ENCODE results near the gene SLC16A3.
"Not testable (repeated sequence)": the region's sequence is repeated elsewhere in the genome, so short reads cannot be mapped to it uniquely, and the experiment has no call there.

Gene SLC16A3

GRCh38 chr17:82258555-82258954 is 29.7 kb downstream of the SLC16A3 start:
- no peak for DNase-seq
- Mint-ChIP-seq H3K36me3 (ENCODE audit: low read depth) (peaks cover 81% of the 10 kb centered on the region), H3K4me3 (no peak overlapping the region), H3K27me3 (ENCODE audit: low read depth, poor library complexity) (peaks cover 2% of the 10 kb centered on the region), H3K9me3 (no peaks in the 10 kb centered on the region), H3K4me1 (no peaks in the 10 kb centered on the region), H3K27ac (peak overlapping the region; percentile 13)
- TF ChIP-seq, protein P1, sequence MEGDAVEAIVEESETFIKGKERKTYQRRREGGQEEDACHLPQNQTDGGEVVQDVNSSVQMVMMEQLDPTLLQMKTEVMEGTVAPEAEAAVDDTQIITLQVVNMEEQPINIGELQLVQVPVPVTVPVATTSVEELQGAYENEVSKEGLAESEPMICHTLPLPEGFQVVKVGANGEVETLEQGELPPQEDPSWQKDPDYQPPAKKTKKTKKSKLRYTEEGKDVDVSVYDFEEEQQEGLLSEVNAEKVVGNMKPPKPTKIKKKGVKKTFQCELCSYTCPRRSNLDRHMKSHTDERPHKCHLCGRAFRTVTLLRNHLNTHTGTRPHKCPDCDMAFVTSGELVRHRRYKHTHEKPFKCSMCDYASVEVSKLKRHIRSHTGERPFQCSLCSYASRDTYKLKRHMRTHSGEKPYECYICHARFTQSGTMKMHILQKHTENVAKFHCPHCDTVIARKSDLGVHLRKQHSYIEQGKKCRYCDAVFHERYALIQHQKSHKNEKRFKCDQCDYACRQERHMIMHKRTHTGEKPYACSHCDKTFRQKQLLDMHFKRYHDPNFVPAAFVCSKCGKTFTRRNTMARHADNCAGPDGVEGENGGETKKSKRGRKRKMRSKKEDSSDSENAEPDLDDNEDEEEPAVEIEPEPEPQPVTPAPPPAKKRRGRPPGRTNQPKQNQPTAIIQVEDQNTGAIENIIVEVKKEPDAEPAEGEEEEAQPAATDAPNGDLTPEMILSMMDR (IDR thresholded peaks at IDR 0.05): no peak

- not testable (repeated sequence) for H3K4me3 Mint-ChIP-seq; H3K27me3 Mint-ChIP-seq (ENCODE audit: low read depth, poor library complexity); H3K9me3 Mint-ChIP-seq; DNase-seq; H3K4me1 Mint-ChIP-seq; H3K27ac Mint-ChIP-seq
- H3K36me3 Mint-ChIP-seq (ENCODE audit: low read depth): peaks cover 94% of the 10 kb centered on the region
Measured at GRCh38 chr17:82259972-82260961, 31.4 kb downstream of the SLC16A3 start.

DNA sequence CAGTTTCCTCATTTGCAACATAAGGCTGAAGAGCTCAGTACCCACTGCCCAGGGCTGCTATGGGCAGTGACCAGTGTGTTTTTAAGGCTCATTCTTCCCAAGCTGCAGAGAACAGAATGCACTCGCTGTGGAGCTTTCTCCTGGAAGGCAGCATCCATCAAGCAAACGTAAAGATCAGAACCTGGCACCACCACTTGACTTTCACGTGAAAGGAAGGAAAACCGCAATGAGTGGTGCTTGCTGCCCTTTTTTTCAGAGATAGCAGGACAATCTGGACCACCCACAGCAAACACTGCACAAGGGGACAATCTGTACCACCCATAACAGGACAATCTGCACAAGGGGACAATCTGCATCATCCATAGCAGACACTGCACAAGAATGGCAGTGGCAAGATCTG is 33.5 kb downstream of the SLC16A3 start:
- Mint-ChIP-seq H3K27me3 (ENCODE audit: low read depth, poor library complexity) (peaks cover 2% of the 10 kb centered on the region), H3K27ac (no peak overlapping the region), H3K4me1 (peaks cover 5% of the 10 kb centered on the region), H3K4me3 (no peak overlapping the region), H3K9me3 (no peaks in the 10 kb centered on the region), H3K36me3 (ENCODE audit: low read depth) (peaks cover 92% of the 10 kb centered on the region)
- TF ChIP-seq, protein P1 (IDR thresholded peaks at IDR 0.05): no peak
- no peak for DNase-seq

GRCh38 chr17:82263641-82264040 is 34.8 kb downstream of the SLC16A3 start:
- no peak overlapping the region for H3K4me3 Mint-ChIP-seq
- peaks cover 93% of the 10 kb centered on the region for H3K36me3 Mint-ChIP-seq (ENCODE audit: low read depth)
- H3K27me3 Mint-ChIP-seq (ENCODE audit: low read depth, poor library complexity): no peaks in the 10 kb centered on the region
- H3K27ac Mint-ChIP-seq: no peak overlapping the region
- DNase-seq: no peak
- TF ChIP-seq, protein P1 (IDR thresholded peaks at IDR 0.05): no peak
- H3K4me1 Mint-ChIP-seq: peaks cover 18% of the 10 kb centered on the region
- no peaks in the 10 kb centered on the region for H3K9me3 Mint-ChIP-seq

DNA sequence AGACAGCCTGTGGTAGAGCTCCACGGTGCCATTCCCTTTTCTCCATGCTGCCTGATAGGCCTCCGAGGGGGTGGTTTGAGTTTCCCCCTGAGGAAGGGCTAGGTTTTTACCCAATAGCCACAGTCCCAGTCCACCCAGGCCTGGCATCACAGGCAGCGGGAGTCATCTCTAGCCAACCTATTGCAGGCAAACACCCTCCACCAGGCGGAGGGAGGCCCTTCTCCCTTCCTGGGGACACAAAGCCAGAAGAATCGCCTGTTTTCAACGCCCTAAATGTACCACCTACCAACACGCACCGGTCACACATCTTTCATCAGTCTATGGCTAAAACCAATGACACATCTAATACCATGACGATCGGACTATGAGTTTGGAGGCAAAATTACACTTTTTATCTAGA is 37.3 kb downstream of the SLC16A3 start:
- H3K27me3 Mint-ChIP-seq (ENCODE audit: low read depth, poor library complexity): no peaks in the 10 kb centered on the region
- H3K36me3 Mint-ChIP-seq (ENCODE audit: low read depth): peaks cover 90% of the 10 kb centered on the region
- TF ChIP-seq, protein P1 (IDR thresholded peaks at IDR 0.05): no peak
- H3K4me3 Mint-ChIP-seq: no peak overlapping the region
- no peaks in the 10 kb centered on the region for H3K9me3 Mint-ChIP-seq
- peaks cover 43% of the 10 kb centered on the region for H3K4me1 Mint-ChIP-seq
- DNase-seq: no peak
- H3K27ac Mint-ChIP-seq: peak overlapping the region; percentile 60

GRCh38 chr17:82267575-82268379 is 38.9 kb downstream of the SLC16A3 start:
- H3K4me1 Mint-ChIP-seq: peaks cover 58% of the 10 kb centered on the region
- TF ChIP-seq, protein P1 (IDR thresholded peaks at IDR 0.05): no peak

More at GRCh38 chr17:82267575-82268379, 38.9 kb downstream of the SLC16A3 start:
- Mint-ChIP-seq H3K4me3 (no peak overlapping the region), H3K27me3 (ENCODE audit: low read depth, poor library complexity) (no peaks in the 10 kb centered on the region), H3K9me3 (no peaks in the 10 kb centered on the region), H3K27ac (peak overlapping the region; percentile 45), H3K36me3 (ENCODE audit: low read depth) (peaks cover 89% of the 10 kb centered on the region)
- DNase-seq: no peak
